Thyroid gland (tissue), 4 donors: ENCODE results near the gene SCN10A. TPM values are rescaled to one million over a fixed set of nuclear protein-coding genes. Genes with fewer than 3 reads are reported as not detected.

ENCODE experiments used
- DNase-seq, 2 donors: peaks; one replicate each; pipeline ENCODE4 v3.0.0-alpha.2; 2019
- H3K27ac ChIP-seq, 3 donors: fragments of 200-600 bp; sonication (generic); 1 replicate in 2 of 3; 2 replicates in 1 of 3; pipeline ENCODE4 v1.5.1; 2016 to 2019; ENCODE audit warnings: mild to moderate bottlenecking in 1 of 3, moderate library complexity in 1 of 3
- H3K27me3 ChIP-seq: fragments of 200-600 bp; sonication (generic); one replicate; pipeline ENCODE4 v1.5.1; 2019
- H3K36me3 ChIP-seq, 2 donors: fragments of 200-600 bp; sonication (generic); one replicate each; pipeline ENCODE4 v1.5.1; 2016 to 2019
- H3K4me1 ChIP-seq, 2 donors: fragments of 200-600 bp; sonication (generic); one replicate each; pipeline ENCODE4 v1.5.1; 2017 to 2019
- H3K4me3 ChIP-seq, 3 donors: fragments of 200-600 bp; sonication (generic); replicated peaks in 1 of 3; 1 replicate in 2 of 3; 2 replicates in 1 of 3; pipeline ENCODE4 v1.5.1; 2016; ENCODE audit warnings: mild to moderate bottlenecking in 1 of 3
- H3K9me3 ChIP-seq: fragments of 200-600 bp; sonication (generic); one replicate; pipeline ENCODE4 v1.5.1; 2017
- POLR2A ChIP-seq, 2 donors: fragments of 450-650 bp; IDR thresholded peaks; one replicate each; pipeline ENCODE4 v1.6.1; 2017; ENCODE audit warnings: antibody characterized with exemption in 2 of 2, mild to moderate bottlenecking in 2 of 2, moderate library complexity in 1 of 2
- WGBS, 2 donors: methylation state at CpG; one replicate each; pipeline ENCODE4 v1.1.5; 2017; 5-methylcytosine and 5-hydroxymethylcytosine counted together
- intact Hi-C: fragments of 100-400 bp; cut with DNase I; formaldehyde crosslinking; loops from one replicate; pipeline ENCODE4 v1.15.1; 2023
- total RNA-seq, 4 donors: library from RNA; depleted of rRNA; stranded (reverse); fragments of >200 nt; gene quantifications; one replicate each; pipeline ENCODE4 v1.2.3, GENCODE V29; 2016
- TF ChIP-seq, protein P1 (sequence below), 6 experiments: fragments of 200-600 bp in 3 of 6; fragments of 450-650 bp in 3 of 6; sonication (generic) in 3 of 6; IDR thresholded peaks; one replicate each; pipeline ENCODE4 v1.5.1; 2016 to 2019; ENCODE audit warnings: antibody characterized with exemption in 6 of 6, mild to moderate bottlenecking in 2 of 6, inconsistent platforms in 1 of 6, moderate library complexity in 1 of 6

SCN10A gene
- total RNA-seq, 4 donors from 2014 or later: not detected

DNA sequence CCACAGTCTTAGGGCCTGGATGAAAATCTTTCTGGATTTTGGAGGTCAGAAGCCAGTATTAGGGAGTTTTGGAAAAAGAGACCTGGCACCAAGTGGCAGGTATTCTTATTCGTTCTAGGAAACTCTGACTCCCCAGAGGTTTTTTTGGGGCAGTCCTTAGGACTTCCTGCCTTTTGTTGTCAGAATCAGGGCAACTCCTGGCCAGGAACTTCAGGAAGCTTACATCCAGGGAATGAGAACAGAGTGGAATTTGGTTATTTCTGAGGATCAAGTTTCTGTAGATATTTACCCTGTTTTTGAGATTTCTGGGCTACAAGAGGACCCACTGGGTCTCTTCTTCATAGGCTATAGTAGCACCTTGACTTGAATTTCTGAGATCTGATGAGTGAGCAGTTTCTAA, 15.5 kb downstream of the SCN10A start:
- no peaks in the 10 kb centered on the region for H3K27me3 ChIP-seq
- TF ChIP-seq, protein P1, sequence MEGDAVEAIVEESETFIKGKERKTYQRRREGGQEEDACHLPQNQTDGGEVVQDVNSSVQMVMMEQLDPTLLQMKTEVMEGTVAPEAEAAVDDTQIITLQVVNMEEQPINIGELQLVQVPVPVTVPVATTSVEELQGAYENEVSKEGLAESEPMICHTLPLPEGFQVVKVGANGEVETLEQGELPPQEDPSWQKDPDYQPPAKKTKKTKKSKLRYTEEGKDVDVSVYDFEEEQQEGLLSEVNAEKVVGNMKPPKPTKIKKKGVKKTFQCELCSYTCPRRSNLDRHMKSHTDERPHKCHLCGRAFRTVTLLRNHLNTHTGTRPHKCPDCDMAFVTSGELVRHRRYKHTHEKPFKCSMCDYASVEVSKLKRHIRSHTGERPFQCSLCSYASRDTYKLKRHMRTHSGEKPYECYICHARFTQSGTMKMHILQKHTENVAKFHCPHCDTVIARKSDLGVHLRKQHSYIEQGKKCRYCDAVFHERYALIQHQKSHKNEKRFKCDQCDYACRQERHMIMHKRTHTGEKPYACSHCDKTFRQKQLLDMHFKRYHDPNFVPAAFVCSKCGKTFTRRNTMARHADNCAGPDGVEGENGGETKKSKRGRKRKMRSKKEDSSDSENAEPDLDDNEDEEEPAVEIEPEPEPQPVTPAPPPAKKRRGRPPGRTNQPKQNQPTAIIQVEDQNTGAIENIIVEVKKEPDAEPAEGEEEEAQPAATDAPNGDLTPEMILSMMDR (IDR thresholded peaks at IDR 0.05): no peak
- no peak for TF ChIP-seq POLR2A (IDR thresholded peaks at IDR 0.05)
- no peaks in the 10 kb centered on the region for H3K9me3 ChIP-seq
- DNase-seq: no peak
- no peaks in the 10 kb centered on the region for H3K4me1 ChIP-seq
- H3K27ac ChIP-seq: no peak overlapping the region
- H3K4me3 ChIP-seq: no peak overlapping the region
- intact Hi-C loops: no loop called here
- WGBS, 2 donors: 50% methylated on average over 1 of the region's 1 CpG
- no peaks in the 10 kb centered on the region for H3K36me3 ChIP-seq

DNA sequence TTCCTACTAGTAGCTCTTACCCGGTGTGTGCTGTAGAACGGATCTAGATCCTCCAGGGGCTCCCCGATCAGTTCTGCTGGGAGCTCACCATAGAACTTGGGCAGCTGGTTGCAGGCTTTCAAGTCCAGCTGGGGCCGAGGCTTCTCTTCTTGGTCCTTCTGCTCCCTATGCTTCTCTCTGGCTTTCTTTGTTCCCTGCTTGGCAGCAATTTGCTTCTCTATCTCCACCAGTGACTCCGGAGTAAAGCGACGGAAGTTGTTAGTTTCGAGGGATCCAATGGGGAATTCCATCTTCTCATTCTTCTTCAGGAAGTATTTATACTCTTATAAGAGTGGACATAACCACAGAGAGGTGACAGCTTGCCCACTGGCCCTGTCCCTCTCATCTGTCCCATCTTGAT, 22.3 kb downstream of the SCN10A start:
- WGBS, 2 donors: 85 to 90% methylated on average over 8 of the region's 8 CpGs
- H3K9me3 ChIP-seq: no peaks in the 10 kb centered on the region
- no peak for DNase-seq
- no peaks in the 10 kb centered on the region for H3K27me3 ChIP-seq
- no peak overlapping the region for H3K27ac ChIP-seq
- H3K4me1 ChIP-seq: no peaks in the 10 kb centered on the region
- no peak overlapping the region for H3K4me3 ChIP-seq
- intact Hi-C loops: no loop called here
- TF ChIP-seq, protein P1 (IDR thresholded peaks at IDR 0.05): no peak
- TF ChIP-seq POLR2A (IDR thresholded peaks at IDR 0.05): no peak
- H3K36me3 ChIP-seq: no peaks in the 10 kb centered on the region

- intact Hi-C loops: no loop called here
- no peak for DNase-seq
- TF ChIP-seq, protein P1 (IDR thresholded peaks at IDR 0.05): no peak
- no peak for TF ChIP-seq POLR2A (IDR thresholded peaks at IDR 0.05)
- no peak overlapping the region for H3K27ac ChIP-seq
- no peaks in the 10 kb centered on the region for H3K4me1 ChIP-seq
- H3K27me3 ChIP-seq: no peaks in the 10 kb centered on the region
- H3K36me3 ChIP-seq: no peaks in the 10 kb centered on the region
- no peak overlapping the region for H3K4me3 ChIP-seq
- H3K9me3 ChIP-seq: no peaks in the 10 kb centered on the region
- 79 to 81% methylated on average over 1 of the region's 1 CpG for WGBS, 2 donors
Measured at GRCh38 chr3:38792983-38793382, 23.0 kb downstream of the SCN10A start.

- no peaks in the 10 kb centered on the region for H3K4me1 ChIP-seq
- H3K9me3 ChIP-seq: no peaks in the 10 kb centered on the region
- WGBS, 2 donors: 37 to 53% methylated on average over 4 of the region's 4 CpGs
- DNase-seq: no peak
- H3K27me3 ChIP-seq: no peaks in the 10 kb centered on the region
- no peak overlapping the region for H3K27ac ChIP-seq
- TF ChIP-seq, protein P1 (IDR thresholded peaks at IDR 0.05): no peak
- no peak for TF ChIP-seq POLR2A (IDR thresholded peaks at IDR 0.05)
- no peak overlapping the region for H3K4me3 ChIP-seq
- intact Hi-C loops: no loop called here
- no peaks in the 10 kb centered on the region for H3K36me3 ChIP-seq
Measured at GRCh38 chr3:38782148-38782547, 33.9 kb downstream of the SCN10A start.

DNA sequence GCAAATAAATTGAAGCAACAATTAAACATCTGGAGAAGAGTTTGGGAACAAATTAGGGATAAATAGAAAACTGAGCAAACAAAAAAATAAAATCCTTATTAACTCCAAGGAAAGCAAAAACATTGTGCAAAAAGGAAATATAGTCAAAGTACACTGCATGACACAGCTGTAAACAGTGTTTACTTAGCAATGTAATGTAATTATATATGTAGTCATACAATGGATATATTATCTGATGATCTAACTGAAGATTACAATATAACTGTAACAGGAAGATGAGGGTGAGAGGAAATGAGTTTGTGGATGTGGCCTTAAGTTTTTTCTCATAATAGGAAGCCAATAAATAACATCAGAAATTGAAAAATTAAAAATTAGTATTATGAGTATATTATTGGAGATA, 42.5 kb downstream of the SCN10A start:
- intact Hi-C loops: no loop called here
- Histone ChIP-seq H3K4me3 (no peak overlapping the region), H3K27me3 (no peaks in the 10 kb centered on the region)

More for the DNA sequence above, 42.5 kb downstream of the SCN10A start:
- no peak overlapping the region for H3K27ac ChIP-seq
- no peak for DNase-seq
- H3K36me3 ChIP-seq: no peaks in the 10 kb centered on the region
- H3K9me3 ChIP-seq: no peaks in the 10 kb centered on the region
- H3K4me1 ChIP-seq: no peaks in the 10 kb centered on the region
- TF ChIP-seq, protein P1 (IDR thresholded peaks at IDR 0.05): no peak
- no peak for TF ChIP-seq POLR2A (IDR thresholded peaks at IDR 0.05)
